Measurements from ENCODE around the gene MLKL.

Gene MLKL

DNA sequence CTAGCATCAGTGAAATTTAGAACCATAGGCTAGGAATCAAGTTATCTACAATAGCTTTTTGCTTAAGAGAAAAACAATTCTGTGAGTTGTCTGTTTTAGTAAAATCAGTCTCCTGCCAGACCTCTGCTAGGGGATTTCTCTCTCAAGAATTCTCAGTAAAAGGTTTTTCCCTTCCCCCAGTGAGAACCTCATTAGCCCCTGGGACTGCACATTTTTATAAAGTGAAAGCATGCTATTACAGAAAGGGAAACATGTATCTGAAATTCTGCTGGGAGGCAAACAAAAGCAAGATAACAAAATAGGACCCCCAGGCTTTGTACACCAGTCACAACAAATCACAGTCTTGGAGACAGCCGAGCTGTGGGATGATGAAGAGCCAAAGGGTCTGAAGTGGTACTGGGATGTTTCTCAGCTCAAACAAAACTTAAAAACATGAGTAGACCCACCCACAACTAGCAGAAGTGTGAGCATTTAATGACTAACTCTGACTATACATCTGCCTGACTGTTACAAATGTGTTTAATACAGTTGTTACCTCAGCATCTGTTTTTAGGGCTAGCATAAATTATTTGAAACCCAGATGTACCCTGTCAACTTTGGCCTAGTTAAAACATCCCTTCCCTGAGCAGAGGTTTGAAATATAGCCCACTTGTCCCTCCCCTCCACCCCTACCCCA is 73.8 kb downstream of the MLKL start:
- DNase-seq = peak; percentile 29
- Mint-ChIP-seq H3K9me3 (no peaks in the 10 kb centered on the region), H3K27ac (peak overlapping the region; percentile 93), H3K4me3 (peak overlapping the region; percentile 49), H3K36me3 (ENCODE audit: low read depth) (peaks cover 100% of the 10 kb centered on the region), H3K4me1 (ENCODE audit: low read depth) (peaks cover 47% of the 10 kb centered on the region), H3K27me3 (no peaks in the 10 kb centered on the region)

DNA sequence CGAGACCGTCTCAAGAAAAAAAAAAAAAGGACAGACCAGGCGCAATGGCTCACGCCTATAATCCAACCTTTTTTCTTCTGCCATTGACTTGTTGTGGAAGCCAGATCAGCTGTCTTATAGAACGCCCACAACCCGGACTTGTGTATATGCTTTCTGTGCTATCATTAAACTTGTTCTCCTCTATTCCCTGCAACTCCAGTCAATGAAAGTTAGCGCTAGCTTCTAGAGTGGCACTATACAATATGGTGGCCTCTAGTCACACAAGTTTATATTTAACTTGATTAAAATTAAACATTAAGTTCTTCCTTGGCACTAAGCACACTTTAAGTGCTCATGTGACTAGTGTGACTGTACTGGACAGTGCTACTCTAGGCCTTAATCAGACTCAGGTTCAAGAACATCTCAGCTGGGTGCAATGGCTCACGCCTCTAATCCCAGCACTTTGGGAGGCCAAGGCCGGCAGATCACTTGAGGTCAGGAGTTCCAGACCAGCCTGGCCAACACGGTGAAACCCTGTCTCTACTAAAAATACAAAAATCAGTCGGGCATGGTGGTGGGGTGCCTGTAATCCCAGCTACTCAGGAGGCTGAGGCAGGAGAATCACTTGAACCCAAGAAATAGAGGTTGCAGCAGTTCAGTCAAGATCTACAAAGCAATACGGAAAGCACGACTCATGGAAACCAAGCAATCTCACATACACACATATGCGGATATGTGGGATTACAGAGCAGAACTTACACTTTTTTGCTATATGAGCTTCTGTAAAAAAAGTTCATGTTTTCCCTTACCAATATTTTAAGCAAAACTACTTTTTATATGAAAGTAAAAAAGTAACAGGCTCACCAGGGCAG is 74.9 kb downstream of the MLKL start:
- peak; percentile 28 for DNase-seq
- no peaks in the 10 kb centered on the region for H3K27me3 Mint-ChIP-seq
- peaks cover 100% of the 10 kb centered on the region for H3K36me3 Mint-ChIP-seq (ENCODE audit: low read depth)
- no peaks in the 10 kb centered on the region for H3K9me3 Mint-ChIP-seq
- peak overlapping the region; percentile 49 for H3K4me3 Mint-ChIP-seq
- H3K4me1 Mint-ChIP-seq (ENCODE audit: low read depth) = peaks cover 47% of the 10 kb centered on the region
- H3K27ac Mint-ChIP-seq = peak overlapping the region; percentile 93

DNA sequence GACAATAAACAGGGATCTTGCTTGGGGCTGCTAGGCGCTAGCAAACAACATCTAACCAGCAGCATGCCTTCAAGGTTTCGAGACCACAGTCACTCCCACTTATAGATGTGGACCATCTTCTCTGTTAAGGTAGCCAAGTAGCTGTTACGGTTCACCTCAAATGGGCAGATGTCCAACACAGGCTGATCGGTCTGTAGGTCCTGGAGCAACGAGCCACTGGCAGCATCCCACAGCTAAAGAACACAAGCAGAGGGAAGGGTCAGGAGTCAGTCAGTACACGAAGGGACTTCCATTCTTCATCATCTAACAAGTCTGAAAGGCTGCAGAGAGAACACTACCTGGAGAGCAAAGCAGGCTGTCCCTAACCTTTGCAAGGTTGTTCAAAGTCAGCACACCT is 76.8 kb downstream of the MLKL start:
- Mint-ChIP-seq H3K4me3 (no peak overlapping the region), H3K9me3 (no peaks in the 10 kb centered on the region), H3K27ac (peak overlapping the region; percentile 64), H3K27me3 (no peaks in the 10 kb centered on the region), H3K4me1 (ENCODE audit: low read depth) (peaks cover 42% of the 10 kb centered on the region), H3K36me3 (ENCODE audit: low read depth) (peaks cover 99% of the 10 kb centered on the region)
- DNase-seq = peak; percentile 25

DNA sequence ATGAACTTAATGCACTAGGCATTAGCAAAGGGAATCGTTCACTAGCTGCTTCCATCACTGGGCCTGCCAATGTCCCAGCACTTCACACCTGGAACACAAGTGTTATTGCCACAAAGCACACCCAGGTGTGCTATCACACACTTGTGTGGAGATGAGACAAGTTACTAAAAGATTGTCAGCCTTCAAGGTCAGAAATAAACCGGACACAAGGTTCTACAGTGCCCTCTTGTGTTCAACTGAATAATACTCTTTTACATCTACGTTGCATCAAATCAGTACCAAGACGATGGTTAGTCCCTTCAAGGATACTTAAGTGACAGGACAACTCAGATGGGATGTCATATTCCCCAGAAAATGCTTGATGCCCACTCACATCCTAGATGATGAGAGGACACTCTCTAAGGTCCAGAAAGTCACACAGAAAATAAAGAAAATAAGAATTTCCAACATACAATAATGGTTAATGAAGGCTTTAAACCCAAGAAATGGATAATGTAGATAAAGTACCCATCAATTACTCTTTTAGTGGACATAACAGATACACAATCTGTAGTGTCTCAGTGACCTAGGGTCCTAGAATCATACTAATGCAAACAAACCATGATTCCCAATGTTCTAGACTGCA is 77.3 kb downstream of the MLKL start:
- Mint-ChIP-seq H3K27me3 (no peaks in the 10 kb centered on the region), H3K9me3 (no peaks in the 10 kb centered on the region), H3K4me3 (no peak overlapping the region), H3K4me1 (ENCODE audit: low read depth) (peaks cover 37% of the 10 kb centered on the region), H3K36me3 (ENCODE audit: low read depth) (peaks cover 94% of the 10 kb centered on the region), H3K27ac (peak overlapping the region; percentile 46)
- DNase-seq = peak; percentile 37

DNA sequence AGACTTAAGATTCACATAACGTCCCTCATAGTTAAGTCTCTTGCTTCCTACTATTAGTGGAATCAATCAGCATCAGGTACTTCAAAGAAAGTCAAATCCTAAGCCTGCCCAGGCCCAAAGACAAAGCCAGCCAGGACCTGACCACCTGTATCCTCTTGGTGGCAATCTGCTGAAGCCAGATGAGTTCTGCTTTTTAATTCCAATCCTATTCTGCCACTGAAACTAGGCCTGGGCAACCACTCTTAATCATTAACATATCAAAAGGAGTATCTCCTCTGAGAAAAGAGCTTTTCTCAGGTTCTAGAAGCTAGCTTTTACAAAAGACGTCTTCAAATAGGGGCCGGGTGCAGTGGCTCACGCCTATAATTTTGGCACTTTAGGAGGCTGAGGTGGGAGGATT is 78.7 kb downstream of the MLKL start:
- peaks cover 35% of the 10 kb centered on the region for H3K4me1 Mint-ChIP-seq (ENCODE audit: low read depth)
- H3K4me3 Mint-ChIP-seq = no peak overlapping the region
- H3K27ac Mint-ChIP-seq = no peak overlapping the region
- H3K9me3 Mint-ChIP-seq = no peaks in the 10 kb centered on the region
- peaks cover 93% of the 10 kb centered on the region for H3K36me3 Mint-ChIP-seq (ENCODE audit: low read depth)
- H3K27me3 Mint-ChIP-seq = no peaks in the 10 kb centered on the region
- DNase-seq = no peak
